HG03196 (cell line): ENCODE data around the gene LCNL1.
A peak's percentile ranks its signal among the peaks of the same experiment; 100 is the strongest.

Source experiments
- ATAC-seq: cut with Tn5 transposase; IDR thresholded peaks from one replicate; pipeline ENCODE4 v1.9.1; 2021; ENCODE audit not compliant: unreplicated experiment

Gene LCNL1

DNA sequence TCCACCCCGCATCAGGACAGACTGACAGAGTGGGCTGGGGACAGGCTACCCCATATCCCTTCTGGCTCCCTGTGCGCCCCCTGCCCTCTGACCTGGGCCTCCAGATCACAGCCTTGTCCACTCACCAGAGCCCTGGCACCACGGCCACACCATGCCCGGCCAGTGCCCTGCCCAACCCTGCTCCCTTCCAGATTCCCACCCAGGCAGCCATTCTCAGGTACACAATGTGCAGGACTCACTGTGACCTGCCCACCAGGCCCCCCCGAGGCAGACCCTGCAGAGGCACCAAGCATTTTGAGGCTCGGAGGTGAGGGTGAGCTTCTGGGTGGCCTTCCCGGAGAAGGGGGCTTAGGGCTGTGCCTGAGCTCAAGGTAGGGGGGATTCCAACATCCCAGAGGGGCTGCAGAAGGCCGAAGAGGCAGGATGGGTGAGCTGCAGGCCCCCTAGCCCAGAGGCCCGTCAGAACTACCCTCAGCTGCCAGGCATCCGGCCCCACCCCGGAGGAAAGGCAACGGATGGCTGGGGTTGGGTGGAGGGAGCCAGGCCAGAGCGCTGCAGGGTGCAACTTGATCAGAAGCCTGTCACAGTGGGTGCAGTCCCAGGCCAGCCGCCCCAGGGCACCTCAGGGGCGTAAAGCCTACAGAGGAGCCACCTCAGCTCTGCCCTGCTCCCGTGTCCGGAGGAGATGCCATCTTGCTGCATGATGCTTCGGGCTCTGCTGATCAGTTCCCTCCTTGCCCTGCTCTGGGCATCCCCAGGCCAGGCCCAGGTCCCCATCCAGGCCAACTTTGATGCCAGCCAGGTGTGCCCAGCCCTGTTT, at the start of gene LCNL1:
TSS of gene LCNL1 (plus strand) at position 762 of the 820 bp plus-strand sequence. CDS start 594 bp downstream, outside the sequence.
- no peak for ATAC-seq

DNA sequence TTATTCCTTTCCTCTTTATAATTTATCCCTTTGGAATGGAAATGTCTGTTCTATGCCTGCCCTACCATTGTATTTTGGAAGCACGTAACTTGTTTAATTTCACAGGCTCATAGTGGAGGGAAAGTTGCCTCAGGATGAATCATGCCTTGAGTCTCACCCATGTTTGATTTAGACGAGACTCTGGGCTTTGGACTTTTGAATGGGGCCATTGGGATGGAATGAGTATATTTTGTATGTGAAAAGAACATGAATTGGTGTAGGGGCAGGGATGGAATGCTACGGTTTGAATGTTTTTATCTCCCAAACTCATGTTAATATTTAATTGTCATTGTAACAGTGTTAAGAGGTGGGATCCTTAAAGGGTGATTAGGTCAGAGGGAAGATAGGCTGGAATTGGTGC, 48.5 kb upstream of the LCNL1 start:
- no peak for ATAC-seq

GRCh38 chr9:136935651-136936050, 47.1 kb upstream of the LCNL1 start:
- ATAC-seq = no peak

GRCh38 chr9:136936645-136937170, 46.1 kb upstream of the LCNL1 start:
- ATAC-seq = no peak

GRCh38 chr9:136937186-136938001, 45.4 kb upstream of the LCNL1 start:
- ATAC-seq = no peak

DNA sequence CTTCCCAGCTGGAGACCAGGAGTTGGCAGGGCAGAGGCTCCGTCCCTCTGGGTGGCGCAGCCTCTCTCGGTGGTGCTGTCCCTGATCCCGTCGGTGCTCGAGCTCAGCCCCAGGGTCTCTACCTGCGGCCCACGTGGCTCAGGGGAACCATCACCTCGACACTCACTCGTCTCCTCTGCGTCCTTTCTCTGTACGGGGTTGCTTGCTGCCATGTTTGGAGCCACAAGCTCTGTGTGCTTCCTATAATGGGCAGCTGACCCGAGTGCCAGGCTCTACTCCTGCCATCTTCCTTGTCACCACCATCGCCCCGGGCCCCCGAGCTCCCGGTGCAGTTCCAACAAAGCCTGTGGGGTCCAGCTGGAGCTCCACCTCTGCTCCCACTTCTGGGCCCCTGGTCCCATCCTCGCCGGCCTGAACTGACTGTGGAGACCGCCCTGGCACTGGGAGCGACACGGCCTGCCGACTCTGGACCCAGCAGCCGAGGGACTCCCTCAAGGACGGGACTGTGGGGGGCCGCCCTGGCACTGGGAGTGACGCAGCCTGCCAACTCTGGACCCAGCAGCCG, 43.3 kb upstream of the LCNL1 start:
- no peak for ATAC-seq

DNA sequence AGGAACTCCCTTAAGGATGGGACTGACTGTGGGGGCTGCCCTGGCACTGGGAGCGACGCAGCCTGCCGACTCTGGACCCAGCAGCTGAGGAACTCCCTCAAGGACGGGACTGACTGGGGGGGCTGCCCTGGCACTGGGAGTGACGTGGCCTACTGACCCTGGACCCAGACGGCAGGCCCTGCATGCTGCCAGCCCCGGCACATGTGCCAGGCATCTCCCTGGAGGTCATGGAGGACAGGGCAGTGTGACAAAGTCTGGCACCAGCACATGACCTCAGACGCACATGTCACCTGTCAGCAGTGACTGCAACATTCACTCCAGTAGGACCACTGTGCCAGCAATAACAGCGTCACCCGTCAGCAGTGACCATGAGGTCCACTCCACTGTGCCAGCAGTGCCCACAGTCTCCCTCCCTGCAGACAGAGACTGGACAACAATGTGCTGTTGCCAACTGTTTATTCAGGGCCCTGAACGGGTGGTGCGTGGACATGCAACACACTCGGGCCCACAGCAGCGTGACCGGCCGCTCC, 42.7 kb upstream of the LCNL1 start:
- ATAC-seq = no peak

- ATAC-seq = no peak
These were observed 42.1 kb upstream of the LCNL1 start for GRCh38 chr9:136940526-136941230.

DNA sequence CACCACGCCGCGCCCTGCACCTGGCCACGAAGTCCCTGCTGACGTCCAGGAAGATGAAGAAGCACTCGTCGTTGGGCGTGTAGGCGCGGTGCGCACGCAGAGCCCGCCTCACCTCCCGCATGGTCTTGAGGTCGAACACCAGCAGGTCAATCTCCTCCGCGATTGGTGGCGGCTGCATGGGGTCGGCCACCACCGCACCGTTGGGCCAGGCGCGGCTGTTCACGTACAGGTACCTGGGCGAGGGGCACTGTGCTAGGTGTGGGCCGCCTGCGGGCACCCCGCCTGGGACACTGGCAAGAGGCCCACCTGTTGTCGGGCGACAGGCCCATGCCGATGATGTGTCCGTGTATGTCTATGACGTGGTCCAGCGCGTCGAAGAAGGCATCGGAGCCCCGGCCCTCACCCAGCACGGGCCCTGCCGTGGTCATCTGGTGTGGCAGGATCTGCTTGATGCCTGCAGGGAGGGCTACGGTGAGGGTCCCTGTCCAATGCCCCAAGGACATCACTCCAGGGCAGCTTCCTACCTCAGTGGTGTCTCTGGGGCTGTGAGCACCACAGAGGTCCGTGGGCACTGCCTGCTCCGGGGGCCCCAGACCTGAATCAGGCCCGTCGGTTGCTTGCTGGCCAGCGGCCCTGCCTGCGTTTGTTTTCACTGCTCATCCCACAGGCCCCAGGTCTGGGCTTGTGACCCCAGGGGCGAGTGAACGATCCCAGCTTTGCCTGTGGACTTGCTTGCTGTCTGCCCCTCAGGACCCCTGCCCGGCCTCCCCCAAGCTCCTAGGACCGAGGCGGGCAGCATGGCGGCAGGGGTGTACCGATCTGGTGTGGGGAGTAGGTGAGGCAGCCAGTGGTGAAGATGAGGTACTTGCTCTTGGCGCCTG, 41.3 kb upstream of the LCNL1 start:
- ATAC-seq = no peak

DNA sequence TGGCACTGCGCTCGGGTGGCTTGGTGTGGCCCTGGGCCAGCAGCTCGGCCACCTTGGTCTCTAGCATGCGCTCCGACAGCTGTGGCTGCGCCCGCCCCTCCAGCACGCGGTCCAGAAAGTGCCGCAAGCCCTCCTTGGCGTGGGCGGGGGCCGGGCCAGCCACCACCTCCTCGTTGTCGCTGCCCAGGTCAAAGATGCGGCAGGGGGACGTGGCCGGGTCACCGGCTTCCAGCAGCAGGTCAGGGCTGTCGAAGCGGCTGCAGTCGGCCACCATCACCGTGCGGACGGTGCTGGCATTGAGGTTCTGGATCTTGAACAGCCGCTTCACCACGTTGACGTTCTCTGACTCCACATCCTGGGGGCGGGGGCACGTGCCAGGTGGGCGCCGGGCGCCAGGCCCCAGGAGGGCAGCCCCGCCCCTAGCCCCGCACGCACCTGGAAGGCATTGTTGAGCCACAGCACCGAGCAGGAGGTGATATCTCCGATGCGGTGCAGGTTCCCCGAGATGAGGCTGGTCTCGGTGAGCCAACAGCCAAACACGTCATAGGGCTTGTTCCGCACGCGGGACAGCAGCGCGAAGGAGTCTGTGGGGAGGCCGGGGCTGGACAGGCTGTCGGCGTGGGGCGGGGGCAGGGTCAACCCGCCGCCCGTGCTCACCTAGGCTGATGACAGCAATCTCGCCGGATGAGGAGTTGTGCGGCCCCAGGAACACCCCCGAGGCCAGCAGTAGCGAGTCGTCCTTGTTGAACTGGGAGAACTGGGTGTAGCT, 40.5 kb upstream of the LCNL1 start:
- ATAC-seq = no peak

GRCh38 chr9:136942881-136943230, 39.9 kb upstream of the LCNL1 start:
- no peak for ATAC-seq

DNA sequence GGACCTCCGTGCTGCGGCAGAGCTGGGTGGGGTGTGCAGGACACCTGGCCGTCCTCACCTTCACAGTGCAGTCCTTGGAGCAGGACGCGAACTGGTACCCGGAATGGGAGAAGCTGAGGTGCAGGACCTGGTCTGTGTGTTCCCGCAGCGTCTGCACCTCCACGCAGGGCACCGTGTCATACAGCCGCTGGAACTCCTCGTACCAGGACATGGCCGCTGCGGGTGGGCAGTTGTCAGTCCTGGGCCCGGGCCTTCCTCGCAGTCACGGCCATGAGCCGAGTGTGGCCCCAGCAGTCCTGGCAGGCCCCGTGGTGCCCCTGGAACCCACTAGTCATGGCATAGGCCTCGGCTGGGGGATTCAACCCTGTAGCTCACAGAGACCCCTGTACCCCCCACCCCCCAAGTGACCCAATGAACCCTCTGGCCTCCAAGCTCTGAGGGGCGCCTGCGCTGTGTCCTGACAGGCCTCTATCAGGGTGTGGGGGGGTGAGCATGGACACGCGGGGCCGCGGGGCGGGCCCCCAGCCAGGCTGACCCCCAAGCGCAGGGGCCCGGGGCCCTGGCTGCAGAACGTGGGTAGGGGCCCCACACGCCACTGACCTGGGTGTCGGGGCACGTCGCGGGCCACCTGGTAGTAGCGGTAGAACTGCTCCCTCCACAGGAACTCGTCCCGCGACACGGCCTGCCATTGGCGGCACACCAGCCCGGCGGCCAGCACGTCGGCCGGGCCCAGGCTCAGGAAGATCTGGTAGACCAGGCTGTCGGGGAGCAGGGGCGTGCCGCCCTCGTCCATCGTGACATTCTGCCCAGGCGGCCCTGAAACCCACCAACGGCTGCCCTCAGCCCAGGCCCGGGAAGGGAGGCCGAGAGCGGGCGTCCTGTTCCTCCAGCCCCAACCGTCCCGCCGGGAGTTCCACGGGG, 39.2 kb upstream of the LCNL1 start:
- ATAC-seq = peak; percentile 8

- ATAC-seq = peak; percentile 27
These were observed 38.6 kb upstream of the LCNL1 start for GRCh38 chr9:136944212-136944518.

GRCh38 chr9:136944519-136945332, 38.1 kb upstream of the LCNL1 start, which contains the start of the genes C8G and FBXW5:
Gene C8G, plus strand, starts transcription at chr9:136945243. Its CDS starts 78 bp downstream, at chr9:136945321.
Gene FBXW5, minus strand, starts transcription at chr9:136944738. Its CDS starts 655 bp downstream, at chr9:136944083.
- ATAC-seq = peak; percentile 65

GRCh38 chr9:136945333-136946227, 37.2 kb upstream of the LCNL1 start:
- no peak for ATAC-seq
